Measurements from ENCODE around the gene KIF26A.

- TF ChIP-seq CTCF (conservative IDR thresholded peaks at IDR 0.05) (no peak), ZFX (IDR thresholded peaks at IDR 0.05) (no peak)
These were observed 1.7 kb upstream of the KIF26A start for GRCh38 chr14:104136472-104137296.
